GM13977 (cell line): ENCODE measurements around the gene CCDC188.

Experiments
- DNase-seq: peaks from one replicate; pipeline ENCODE4 v3.0.0; 2012; ENCODE audit warnings: low spot score
- CTCF ChIP-seq: IDR thresholded peaks from 2 replicates; pipeline ENCODE4 v1.5.1; 2012; ENCODE audit warnings: mild to moderate bottlenecking, control low read depth; ENCODE audit not compliant: insufficient read depth; ENCODE audit errors: extremely low read depth, missing control alignments
- in situ Hi-C: fragments of 300-500 bp; cut with MboI; formaldehyde crosslinking; loops from one replicate; pipeline ENCODE4 v1.12.0; 2022; ENCODE audit warnings: low sequenced_read_pairs, low pct_unique_long_range_greater_than_20kb, mixed read lengths, inconsistent platforms; ENCODE audit not compliant: unreplicated experiment

Gene CCDC188

GRCh38 chr22:20194681-20195593 lies 44.1 kb upstream of the CCDC188 start:
- in situ Hi-C loops, result no loop called here
- DNase-seq, result no peak
- TF ChIP-seq CTCF, result no peak

DNA sequence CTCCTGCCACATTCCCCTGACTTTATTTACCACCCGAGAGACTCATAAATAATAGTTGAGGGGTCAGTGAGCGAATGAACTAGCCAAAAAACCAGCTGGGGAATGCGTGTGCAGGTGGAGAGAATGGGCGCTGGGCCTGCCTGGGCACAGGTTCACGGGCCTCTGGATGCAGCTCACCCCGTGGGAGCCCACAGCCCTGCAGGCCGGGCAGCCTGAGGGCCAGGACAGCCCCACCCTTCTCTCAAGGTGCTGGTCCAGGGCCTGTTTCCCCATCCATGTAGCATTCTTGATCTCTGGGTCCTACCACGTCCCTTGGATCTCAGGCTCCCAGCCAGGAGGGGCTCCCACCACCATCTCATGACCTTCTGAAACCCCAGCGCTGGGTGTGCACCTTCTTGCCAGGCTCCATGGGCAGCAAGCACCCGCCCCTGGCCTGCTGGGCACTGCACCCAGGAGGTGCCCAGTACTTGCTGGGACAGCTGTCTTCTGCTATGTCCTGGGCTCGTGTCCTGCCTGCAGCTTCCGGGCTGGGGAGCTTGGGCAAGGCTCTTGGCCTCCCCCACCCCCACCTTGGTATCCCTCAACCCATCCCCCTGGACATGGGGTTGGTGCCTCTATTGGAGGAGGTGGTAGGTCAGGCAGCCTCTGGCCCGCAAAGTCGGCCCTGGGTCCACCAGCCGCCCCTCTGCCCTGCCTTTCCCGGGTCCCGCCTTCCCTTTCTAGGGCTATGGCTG lies 43.1 kb upstream of the CCDC188 start:
- DNase-seq, result no peak
- no peak for TF ChIP-seq CTCF
- in situ Hi-C loops, result no loop called here

DNA sequence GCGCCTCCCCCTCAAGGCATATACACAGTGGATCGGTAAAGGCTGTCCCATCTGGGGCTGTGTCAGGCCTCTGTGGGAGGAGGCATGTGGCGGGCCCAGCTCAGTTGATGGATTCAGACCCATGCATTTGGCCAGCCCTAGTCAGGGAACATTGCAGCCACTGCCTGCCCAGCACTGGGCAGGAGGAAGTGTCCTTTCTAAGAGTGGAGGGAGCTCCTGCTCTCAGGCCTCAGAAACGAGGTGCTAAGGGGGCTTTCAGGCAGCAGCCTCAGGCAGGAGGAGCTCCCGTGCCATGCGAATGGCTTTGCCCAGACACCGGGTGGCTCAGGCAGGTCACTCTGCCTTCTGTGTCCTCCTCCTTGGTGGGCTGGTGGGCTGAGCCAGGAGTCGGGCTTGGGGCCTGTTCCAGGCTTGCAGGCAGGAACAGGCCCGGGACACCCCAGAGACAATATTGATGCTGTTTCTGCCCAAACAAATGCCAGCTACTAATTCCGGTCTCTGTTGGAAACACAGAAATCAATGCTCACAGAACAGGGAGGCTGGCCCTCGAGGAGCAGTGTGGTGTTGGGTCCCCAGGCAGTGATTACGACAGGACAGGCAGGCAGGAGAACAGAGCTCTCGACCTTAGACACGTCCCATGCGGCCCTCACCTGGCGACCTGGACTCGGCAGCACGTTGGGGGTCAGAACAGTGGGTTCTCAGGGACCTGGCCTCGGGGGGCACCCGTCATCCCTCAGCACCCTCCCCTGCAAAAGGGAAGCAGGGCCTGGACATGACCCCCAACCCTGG lies 42.3 kb upstream of the CCDC188 start:
- DNase-seq, result no peak
- no peak for TF ChIP-seq CTCF
- in situ Hi-C loops, result no loop called here

GRCh38 chr22:20192293-20192971 lies 41.6 kb upstream of the CCDC188 start:
- no peak for TF ChIP-seq CTCF
- in situ Hi-C loops, result no loop called here

DNA sequence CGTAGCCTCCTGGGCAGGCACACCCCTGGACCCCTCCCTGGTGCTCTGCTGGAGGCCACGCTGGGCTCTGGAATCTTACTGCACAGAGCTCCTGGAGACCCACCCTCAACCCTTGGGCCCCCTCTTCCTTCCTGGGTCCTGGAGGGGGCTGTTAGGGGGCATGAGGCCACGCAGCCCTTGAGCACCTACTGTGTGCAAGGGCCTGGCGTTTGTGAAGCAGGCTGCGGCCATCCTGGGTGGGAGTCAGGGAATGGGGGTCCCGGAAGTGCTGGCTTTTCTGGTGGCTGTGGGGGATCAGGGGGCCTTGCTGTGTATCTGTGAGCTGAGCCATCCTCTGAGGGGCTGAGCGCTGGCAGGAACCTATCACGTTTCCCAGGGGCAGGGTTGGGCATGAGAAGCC lies 40.9 kb upstream of the CCDC188 start:
- DNase-seq, result no peak
- in situ Hi-C loops, result no loop called here

More at GRCh38 chr22:20192293-20192971, 41.6 kb upstream of the CCDC188 start:
- no peak for DNase-seq

More for the DNA sequence above, 40.9 kb upstream of the CCDC188 start:
- no peak for TF ChIP-seq CTCF
